SK-N-SH (cell line): Measurements from ENCODE around the gene S100A16. TPM values are rescaled to one million over a fixed set of nuclear protein-coding genes. Genes with fewer than 3 reads are reported as not detected.
"Not testable (repeated sequence)": the region's sequence is repeated elsewhere in the genome, so short reads cannot be mapped to it uniquely, and the experiment has no call there.

ENCODE experiments used
- CTCF ChIA-PET: fragments of 300-600, 350-600 bp; formaldehyde crosslinking; extraction: SDS; loops from one replicate; lab custom pipeline; 2021; lab: Yijun Ruan, JAX
- POLR2A ChIA-PET: fragments of 350-600 bp; sonication (Branson Sonifier 250); formaldehyde crosslinking; extraction: SDS; loops from one replicate; lab custom pipeline; 2020; ENCODE audit warnings: antibody characterized with exemption, inconsistent platforms; lab: Yijun Ruan, JAX
- DNase-seq: peaks from one replicate; pipeline ENCODE4 v3.0.0; 2012
- H2AFZ ChIP-seq: fragments of 200-600 bp; sonication (generic); 2 replicates; pipeline ENCODE4 v1.8.1; 2016; ENCODE audit warnings: antibody characterized with exemption, mild to moderate bottlenecking, low read depth
- H3F3A ChIP-seq: fragments of 200-600 bp; sonication (generic); replicated peaks from 2 replicates; pipeline ENCODE3; 2016; ENCODE audit warnings: antibody characterized with exemption, mild to moderate bottlenecking; ENCODE audit not compliant: insufficient read depth
- H3K27ac ChIP-seq, 2 experiments: fragments of 200-500 bp in 1 of 2; fragments of 200-600 bp in 1 of 2; sonication (Bioruptor generic) in 1 of 2; sonication (generic), shearing (Covaris generic) in 1 of 2; 2 replicates each; pipeline versions ENCODE4 v1.5.1 to v1.6.1; 2014 to 2016; ENCODE audit warnings: low read depth in 2 of 2, inconsistent platforms in 1 of 2, low read length in 1 of 2, mild to moderate bottlenecking in 1 of 2, mixed read lengths in 1 of 2
- H3K27me3 ChIP-seq: fragments of 200-600 bp; sonication (generic), shearing (Covaris generic); 2 replicates; pipeline ENCODE4 v1.6.1; 2016; ENCODE audit warnings: mixed run types; ENCODE audit not compliant: insufficient read depth
- H3K36me3 ChIP-seq, 2 experiments: fragments of 200-500 bp in 1 of 2; fragments of 200-600 bp in 1 of 2; sonication (Bioruptor generic) in 1 of 2; sonication (generic) in 1 of 2; replicated peaks in 1 of 2; 2 replicates each; pipeline versions ENCODE3 to v1.5.1; 2014 to 2016; ENCODE audit warnings: low read length in 1 of 2, mild to moderate bottlenecking in 1 of 2; ENCODE audit not compliant: insufficient read depth in 2 of 2, control insufficient read depth in 1 of 2
- H3K4me1 ChIP-seq, 2 experiments: fragments of 200-500 bp in 1 of 2; fragments of 200-600 bp in 1 of 2; sonication (Bioruptor generic) in 1 of 2; sonication (generic), shearing (Covaris generic) in 1 of 2; 2 replicates each; pipeline versions ENCODE4 v1.5.1 to v1.6.1; 2014 to 2016; ENCODE audit warnings: low read depth in 1 of 2, low read length in 1 of 2, mixed run types in 1 of 2; ENCODE audit not compliant: insufficient read depth in 2 of 2, control insufficient read depth in 1 of 2
- H3K4me2 ChIP-seq: fragments of 200-600 bp; sonication (generic), shearing (Covaris generic); 2 replicates; pipeline ENCODE4 v1.6.1; 2017; ENCODE audit warnings: mixed run types
- H3K4me3 ChIP-seq, 2 experiments: fragments of 200-500 bp in 1 of 2; fragments of 200-600 bp in 1 of 2; sonication (Bioruptor generic) in 1 of 2; sonication (generic), shearing (Covaris generic) in 1 of 2; 2 replicates each; pipeline versions ENCODE4 v1.5.1 to v1.8.1; 2014 to 2016; ENCODE audit warnings: low read depth in 2 of 2, inconsistent platforms in 1 of 2, low read length in 1 of 2, mild to moderate bottlenecking in 1 of 2, mixed read lengths in 1 of 2, moderate library complexity in 1 of 2
- H3K79me2 ChIP-seq: fragments of 200-600 bp; sonication (generic); 2 replicates; pipeline ENCODE4 v1.8.1; 2017; ENCODE audit warnings: mild to moderate bottlenecking; ENCODE audit not compliant: insufficient read depth
- H3K9ac ChIP-seq: fragments of 200-600 bp; sonication (generic); 2 replicates; pipeline ENCODE4 v1.6.1; 2017; ENCODE audit warnings: mixed run types
- H3K9me2 ChIP-seq: fragments of 200-600 bp; sonication (generic); 2 replicates; pipeline ENCODE4 v1.6.1; 2017; ENCODE audit warnings: mixed run types
- H3K9me3 ChIP-seq: fragments of 200-600 bp; sonication (generic); 2 replicates; pipeline ENCODE4 v1.6.1; 2017; ENCODE audit warnings: mixed run types, mild to moderate bottlenecking, moderate library complexity
- H4K20me1 ChIP-seq: fragments of 200-600 bp; sonication (generic); 2 replicates; pipeline ENCODE4 v1.6.1; 2017; ENCODE audit warnings: mild to moderate bottlenecking, mixed run types; ENCODE audit not compliant: insufficient read depth
- CHD2 ChIP-seq: fragments of 150-350 bp; IDR thresholded peaks from 2 replicates; pipeline ENCODE4 v1.6.1; 2018; ENCODE audit warnings: low read length; ENCODE audit not compliant: partially characterized antibody
- ELF1 ChIP-seq: IDR thresholded peaks from 2 replicates; pipeline ENCODE4 v1.4.0; 2012
- EZH2phosphoT487 ChIP-seq: fragments of 200-600 bp; sonication (generic); IDR thresholded peaks from 2 replicates; pipeline ENCODE4 v1.6.1; 2017; ENCODE audit warnings: low read depth, mixed run types, mild to moderate bottlenecking, antibody characterized with exemption, moderate library complexity, borderline replicate concordance
- FOXM1 ChIP-seq: IDR thresholded peaks from 2 replicates; pipeline ENCODE4 v1.4.0; 2012; ENCODE audit warnings: low read depth, mild to moderate bottlenecking
- GABPA ChIP-seq: IDR thresholded peaks from 2 replicates; pipeline ENCODE4 v1.4.0; 2012; ENCODE audit warnings: low read depth, mild to moderate bottlenecking
- JUND ChIP-seq: IDR thresholded peaks from 2 replicates; pipeline ENCODE4 v1.4.0; 2012
- NFIC ChIP-seq: IDR thresholded peaks from 2 replicates; pipeline ENCODE4 v1.4.0; 2012; ENCODE audit warnings: borderline replicate concordance
- NRF1 ChIP-seq: IDR thresholded peaks from 2 replicates; pipeline ENCODE4 v1.6.1; 2012; ENCODE audit warnings: low read depth, mild to moderate bottlenecking, low read length
- RCOR1 ChIP-seq: fragments of 150-350 bp; IDR thresholded peaks from 2 replicates; pipeline ENCODE4 v1.6.1; 2017; ENCODE audit warnings: antibody characterized with exemption, low read length
- RFX5 ChIP-seq: IDR thresholded peaks from 2 replicates; pipeline ENCODE4 v1.6.1; 2012; ENCODE audit warnings: mild to moderate bottlenecking, improper control_type of control experiment, low read length
- RXRA ChIP-seq: IDR thresholded peaks from 2 replicates; pipeline ENCODE4 v1.4.0; 2012; ENCODE audit warnings: low read depth, mild to moderate bottlenecking, borderline replicate concordance
- SIN3A ChIP-seq: IDR thresholded peaks from 2 replicates; pipeline ENCODE4 v1.6.1; 2012; ENCODE audit warnings: low read depth, mild to moderate bottlenecking, low read length, moderate library complexity, borderline replicate concordance
- SMC3 ChIP-seq: IDR thresholded peaks from 2 replicates; pipeline ENCODE4 v1.6.1; 2012; ENCODE audit warnings: low read depth, low read length, improper control_type of control experiment
- TEAD4 ChIP-seq: IDR thresholded peaks from 2 replicates; pipeline ENCODE4 v1.4.0; 2012; ENCODE audit warnings: mild to moderate bottlenecking, borderline replicate concordance; ENCODE audit not compliant: insufficient read depth
- WGBS: methylation state at CpG from one replicate; pipeline ENCODE4 v1.1.6; 2017; ENCODE audit warnings: low lambda C conversion rate; 5-methylcytosine and 5-hydroxymethylcytosine counted together
- polyA plus RNA-seq, 3 experiments: library from polyadenylated mRNA; depleted of rRNA; stranded (reverse); fragments of >200 nt; gene quantifications; 2 replicates each; pipeline ENCODE4 v1.2.3, GENCODE V29; 2012
- TF ChIP-seq, protein P1 (sequence below): fragments of 200-600 bp; sonication (generic); IDR thresholded peaks from 2 replicates; pipeline ENCODE4 v1.6.1; 2017; ENCODE audit warnings: antibody characterized with exemption, mild to moderate bottlenecking, moderate library complexity
- TF ChIP-seq, protein P2 (sequence below): fragments of 150-350 bp; IDR thresholded peaks from 2 replicates; pipeline ENCODE4 v1.6.1; 2017; ENCODE audit warnings: antibody characterized with exemption, low read length, low read depth, borderline replicate concordance
- TF ChIP-seq, protein P3 (sequence below): IDR thresholded peaks from 2 replicates; pipeline ENCODE4; 2012
- TF ChIP-seq, protein P4 (sequence below): IDR thresholded peaks from 2 replicates; pipeline ENCODE4 v1.6.1; 2012; ENCODE audit warnings: mild to moderate bottlenecking, low read depth, low read length, moderate library complexity
- TF ChIP-seq, protein P5 (sequence below): IDR thresholded peaks from 2 replicates; pipeline ENCODE4 v1.4.0; 2012; ENCODE audit warnings: low read depth

The S100A16 gene
- polyA plus RNA-seq, 1 of the 3 experiments (the other 2 are of a cell fraction): 512 TPM

DNA sequence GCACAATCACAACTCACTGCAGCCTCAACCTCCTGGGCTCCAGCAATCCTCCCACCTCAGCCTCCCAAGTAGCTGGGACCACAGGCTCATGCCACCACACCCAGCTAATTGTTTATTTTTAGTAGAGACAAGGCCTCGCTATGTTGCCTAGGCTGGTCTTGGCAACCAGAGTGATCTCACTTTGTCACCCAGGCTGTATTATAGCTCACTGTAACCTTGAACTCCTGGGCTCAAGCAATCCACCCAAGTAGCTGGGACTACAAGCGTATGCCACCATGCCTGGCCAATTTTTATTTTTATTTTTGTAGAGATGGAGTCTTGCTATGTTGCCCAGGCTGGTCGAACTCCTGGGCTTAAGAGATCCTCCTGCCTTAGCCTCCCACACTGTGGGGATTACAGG, 50.9 kb downstream of the S100A16 start:
- DNase-seq, H3K9me3 ChIP-seq, H2AFZ ChIP-seq, H3K27ac ChIP-seq, H3K9me2 ChIP-seq, H3K36me3 ChIP-seq, H3K27me3 ChIP-seq, H3F3A ChIP-seq, H4K20me1 ChIP-seq, H3K4me2 ChIP-seq, H3K4me3 ChIP-seq, H3K9ac ChIP-seq, POLR2A ChIA-PET: not testable (repeated sequence)
- 94% methylated on average over 3 of the region's 3 CpGs for WGBS
- peaks cover 26% of the 10 kb centered on the region for H3K79me2 ChIP-seq
- CTCF ChIA-PET: interaction anchor here (0.7 to 7.2 kb wide), 7 partner anchors 9 to 53 kb away, joined by 3 to 81 read pairs (median 5); partner anchors contain the start of gene S100A6
- peaks cover 20 to 32% of the 10 kb centered on the region in 2 experiments for H3K4me1 ChIP-seq

DNA sequence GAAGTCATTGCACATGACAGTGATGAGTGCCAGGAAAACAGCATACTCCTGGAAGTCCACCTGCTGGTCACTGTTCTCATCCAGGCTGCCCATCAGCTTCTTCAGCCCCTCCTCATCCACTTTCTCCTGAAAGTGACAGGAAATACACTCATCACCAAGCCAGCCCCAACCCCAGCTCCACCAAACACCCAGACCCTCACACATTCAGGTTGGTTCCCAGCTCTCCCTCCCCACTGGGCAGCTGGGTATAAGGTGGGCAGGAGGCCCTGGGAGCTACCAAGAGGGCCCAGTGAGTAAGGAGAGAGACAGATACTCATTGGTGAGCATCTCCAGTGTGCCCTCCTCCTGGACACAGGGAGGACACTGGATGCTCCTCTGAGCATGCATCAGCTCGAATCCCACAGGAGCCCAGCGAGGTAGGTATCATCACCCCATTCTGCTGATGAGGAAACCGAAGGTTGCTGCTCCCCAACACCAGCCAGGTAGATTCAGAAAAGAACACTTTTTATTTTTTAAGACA, 51.4 kb downstream of the S100A16 start:
- H3K9ac ChIP-seq: no peak overlapping the region
- H3K4me2 ChIP-seq: no peak overlapping the region
- no peak overlapping the region for H2AFZ ChIP-seq
- TF ChIP-seq, protein P1, sequence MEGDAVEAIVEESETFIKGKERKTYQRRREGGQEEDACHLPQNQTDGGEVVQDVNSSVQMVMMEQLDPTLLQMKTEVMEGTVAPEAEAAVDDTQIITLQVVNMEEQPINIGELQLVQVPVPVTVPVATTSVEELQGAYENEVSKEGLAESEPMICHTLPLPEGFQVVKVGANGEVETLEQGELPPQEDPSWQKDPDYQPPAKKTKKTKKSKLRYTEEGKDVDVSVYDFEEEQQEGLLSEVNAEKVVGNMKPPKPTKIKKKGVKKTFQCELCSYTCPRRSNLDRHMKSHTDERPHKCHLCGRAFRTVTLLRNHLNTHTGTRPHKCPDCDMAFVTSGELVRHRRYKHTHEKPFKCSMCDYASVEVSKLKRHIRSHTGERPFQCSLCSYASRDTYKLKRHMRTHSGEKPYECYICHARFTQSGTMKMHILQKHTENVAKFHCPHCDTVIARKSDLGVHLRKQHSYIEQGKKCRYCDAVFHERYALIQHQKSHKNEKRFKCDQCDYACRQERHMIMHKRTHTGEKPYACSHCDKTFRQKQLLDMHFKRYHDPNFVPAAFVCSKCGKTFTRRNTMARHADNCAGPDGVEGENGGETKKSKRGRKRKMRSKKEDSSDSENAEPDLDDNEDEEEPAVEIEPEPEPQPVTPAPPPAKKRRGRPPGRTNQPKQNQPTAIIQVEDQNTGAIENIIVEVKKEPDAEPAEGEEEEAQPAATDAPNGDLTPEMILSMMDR: no peak
- TF ChIP-seq RCOR1 (no peak), CHD2 (no peak), GABPA (no peak), RFX5 (no peak), TEAD4 (no peak), EZH2phosphoT487 (no peak), SMC3 (no peak), ELF1 (no peak), JUND (no peak), RXRA (no peak), SIN3A (no peak), NFIC (no peak), FOXM1 (no peak), NRF1 (no peak)
- TF ChIP-seq, protein P2, sequence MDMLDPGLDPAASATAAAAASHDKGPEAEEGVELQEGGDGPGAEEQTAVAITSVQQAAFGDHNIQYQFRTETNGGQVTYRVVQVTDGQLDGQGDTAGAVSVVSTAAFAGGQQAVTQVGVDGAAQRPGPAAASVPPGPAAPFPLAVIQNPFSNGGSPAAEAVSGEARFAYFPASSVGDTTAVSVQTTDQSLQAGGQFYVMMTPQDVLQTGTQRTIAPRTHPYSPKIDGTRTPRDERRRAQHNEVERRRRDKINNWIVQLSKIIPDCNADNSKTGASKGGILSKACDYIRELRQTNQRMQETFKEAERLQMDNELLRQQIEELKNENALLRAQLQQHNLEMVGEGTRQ: no peak
- TF ChIP-seq, protein P3, sequence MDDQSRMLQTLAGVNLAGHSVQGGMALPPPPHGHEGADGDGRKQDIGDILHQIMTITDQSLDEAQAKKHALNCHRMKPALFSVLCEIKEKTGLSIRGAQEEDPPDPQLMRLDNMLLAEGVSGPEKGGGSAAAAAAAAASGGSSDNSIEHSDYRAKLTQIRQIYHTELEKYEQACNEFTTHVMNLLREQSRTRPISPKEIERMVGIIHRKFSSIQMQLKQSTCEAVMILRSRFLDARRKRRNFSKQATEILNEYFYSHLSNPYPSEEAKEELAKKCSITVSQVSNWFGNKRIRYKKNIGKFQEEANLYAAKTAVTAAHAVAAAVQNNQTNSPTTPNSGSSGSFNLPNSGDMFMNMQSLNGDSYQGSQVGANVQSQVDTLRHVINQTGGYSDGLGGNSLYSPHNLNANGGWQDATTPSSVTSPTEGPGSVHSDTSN: no peak
- TF ChIP-seq, protein P4, sequence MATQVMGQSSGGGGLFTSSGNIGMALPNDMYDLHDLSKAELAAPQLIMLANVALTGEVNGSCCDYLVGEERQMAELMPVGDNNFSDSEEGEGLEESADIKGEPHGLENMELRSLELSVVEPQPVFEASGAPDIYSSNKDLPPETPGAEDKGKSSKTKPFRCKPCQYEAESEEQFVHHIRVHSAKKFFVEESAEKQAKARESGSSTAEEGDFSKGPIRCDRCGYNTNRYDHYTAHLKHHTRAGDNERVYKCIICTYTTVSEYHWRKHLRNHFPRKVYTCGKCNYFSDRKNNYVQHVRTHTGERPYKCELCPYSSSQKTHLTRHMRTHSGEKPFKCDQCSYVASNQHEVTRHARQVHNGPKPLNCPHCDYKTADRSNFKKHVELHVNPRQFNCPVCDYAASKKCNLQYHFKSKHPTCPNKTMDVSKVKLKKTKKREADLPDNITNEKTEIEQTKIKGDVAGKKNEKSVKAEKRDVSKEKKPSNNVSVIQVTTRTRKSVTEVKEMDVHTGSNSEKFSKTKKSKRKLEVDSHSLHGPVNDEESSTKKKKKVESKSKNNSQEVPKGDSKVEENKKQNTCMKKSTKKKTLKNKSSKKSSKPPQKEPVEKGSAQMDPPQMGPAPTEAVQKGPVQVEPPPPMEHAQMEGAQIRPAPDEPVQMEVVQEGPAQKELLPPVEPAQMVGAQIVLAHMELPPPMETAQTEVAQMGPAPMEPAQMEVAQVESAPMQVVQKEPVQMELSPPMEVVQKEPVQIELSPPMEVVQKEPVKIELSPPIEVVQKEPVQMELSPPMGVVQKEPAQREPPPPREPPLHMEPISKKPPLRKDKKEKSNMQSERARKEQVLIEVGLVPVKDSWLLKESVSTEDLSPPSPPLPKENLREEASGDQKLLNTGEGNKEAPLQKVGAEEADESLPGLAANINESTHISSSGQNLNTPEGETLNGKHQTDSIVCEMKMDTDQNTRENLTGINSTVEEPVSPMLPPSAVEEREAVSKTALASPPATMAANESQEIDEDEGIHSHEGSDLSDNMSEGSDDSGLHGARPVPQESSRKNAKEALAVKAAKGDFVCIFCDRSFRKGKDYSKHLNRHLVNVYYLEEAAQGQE: no peak
- TF ChIP-seq, protein P5, sequence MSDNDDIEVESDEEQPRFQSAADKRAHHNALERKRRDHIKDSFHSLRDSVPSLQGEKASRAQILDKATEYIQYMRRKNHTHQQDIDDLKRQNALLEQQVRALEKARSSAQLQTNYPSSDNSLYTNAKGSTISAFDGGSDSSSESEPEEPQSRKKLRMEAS: no peak
- ChIA-PET CTCF (interaction anchor here (0.7 to 7.2 kb wide), 8 partner anchors 9 to 210 kb away, joined by 3 to 81 read pairs (median 6); partner anchors contain the start of gene S100A6), POLR2A (no interaction called here)
- WGBS: 93% methylated on average over 3 of the region's 3 CpGs
- peaks cover 15 to 27% of the 10 kb centered on the region in 2 experiments for H3K4me1 ChIP-seq
- no peaks in the 10 kb centered on the region for H3K36me3 ChIP-seq
- DNase-seq: no peak
- no peaks in the 10 kb centered on the region for H3K9me3 ChIP-seq
- no peak overlapping the region for H3K4me3 ChIP-seq
- no peak overlapping the region for H3K27ac ChIP-seq
- H4K20me1 ChIP-seq: no peaks in the 10 kb centered on the region
- H3F3A ChIP-seq: no peaks in the 10 kb centered on the region
- H3K9me2 ChIP-seq: no peaks in the 10 kb centered on the region
- no peaks in the 10 kb centered on the region for H3K27me3 ChIP-seq
- peaks cover 26% of the 10 kb centered on the region for H3K79me2 ChIP-seq
